ENCODE results near the gene BCL7A.

BCL7A gene

DNA sequence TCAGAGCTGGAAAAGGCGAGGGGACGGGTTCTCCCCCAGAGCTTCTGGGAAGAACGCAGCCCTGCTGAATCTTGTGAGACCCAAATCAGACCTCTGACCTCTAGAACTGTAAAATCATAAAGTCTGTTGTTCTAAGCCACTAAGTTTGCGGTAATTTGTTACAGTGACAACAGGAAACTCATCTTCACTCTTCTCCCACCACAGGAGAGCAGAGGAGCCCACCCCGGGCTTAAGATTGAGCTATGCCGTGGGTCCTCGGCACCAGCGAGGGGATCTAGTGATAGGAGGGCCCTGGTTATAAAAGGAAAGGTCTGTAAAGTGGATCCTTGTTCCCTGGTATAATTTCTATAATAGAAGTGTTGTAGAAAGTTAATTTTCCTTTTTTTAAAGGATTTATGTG, 64.4 kb downstream of the BCL7A start:
- H3K4me3 ChIP-seq (ENCODE audit: low read depth, low read length) = no peak overlapping the region
- TF ChIP-seq, protein P1, sequence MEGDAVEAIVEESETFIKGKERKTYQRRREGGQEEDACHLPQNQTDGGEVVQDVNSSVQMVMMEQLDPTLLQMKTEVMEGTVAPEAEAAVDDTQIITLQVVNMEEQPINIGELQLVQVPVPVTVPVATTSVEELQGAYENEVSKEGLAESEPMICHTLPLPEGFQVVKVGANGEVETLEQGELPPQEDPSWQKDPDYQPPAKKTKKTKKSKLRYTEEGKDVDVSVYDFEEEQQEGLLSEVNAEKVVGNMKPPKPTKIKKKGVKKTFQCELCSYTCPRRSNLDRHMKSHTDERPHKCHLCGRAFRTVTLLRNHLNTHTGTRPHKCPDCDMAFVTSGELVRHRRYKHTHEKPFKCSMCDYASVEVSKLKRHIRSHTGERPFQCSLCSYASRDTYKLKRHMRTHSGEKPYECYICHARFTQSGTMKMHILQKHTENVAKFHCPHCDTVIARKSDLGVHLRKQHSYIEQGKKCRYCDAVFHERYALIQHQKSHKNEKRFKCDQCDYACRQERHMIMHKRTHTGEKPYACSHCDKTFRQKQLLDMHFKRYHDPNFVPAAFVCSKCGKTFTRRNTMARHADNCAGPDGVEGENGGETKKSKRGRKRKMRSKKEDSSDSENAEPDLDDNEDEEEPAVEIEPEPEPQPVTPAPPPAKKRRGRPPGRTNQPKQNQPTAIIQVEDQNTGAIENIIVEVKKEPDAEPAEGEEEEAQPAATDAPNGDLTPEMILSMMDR (IDR thresholded peaks at IDR 0.05; ENCODE audit: borderline replicate concordance, insufficient read depth, low read depth, low read length) = no peak

DNA sequence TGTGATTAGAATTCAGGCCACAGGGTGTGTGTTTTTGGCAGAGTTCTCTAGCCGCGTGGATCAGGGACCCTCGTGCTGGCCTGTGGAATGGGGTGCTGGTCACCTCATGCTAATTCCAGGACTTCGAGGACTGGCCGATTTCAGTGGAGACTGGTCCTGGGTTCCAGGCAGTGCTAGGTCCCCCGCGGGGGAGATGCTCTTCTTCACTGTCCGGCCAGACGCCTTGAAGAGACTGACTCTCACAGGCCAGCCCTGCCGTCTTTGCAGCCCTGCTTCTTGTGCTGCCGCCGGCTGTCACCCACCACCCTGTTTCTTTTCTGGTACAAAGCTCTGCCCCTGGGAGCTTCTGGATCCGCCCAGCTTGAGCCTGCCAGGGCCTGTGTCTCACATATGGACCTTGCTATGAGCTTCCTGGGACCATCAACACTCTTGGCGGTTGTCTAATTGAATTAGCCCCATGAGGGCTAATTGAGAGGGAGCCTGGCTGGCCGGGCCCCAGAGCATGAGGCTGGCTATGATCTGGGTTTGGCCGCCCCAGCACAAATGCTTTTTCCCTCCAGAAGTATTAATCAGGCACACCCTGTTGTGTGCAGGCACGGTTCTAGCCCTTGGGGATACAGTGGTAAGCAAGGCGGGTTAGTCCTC, 65.1 kb downstream of the BCL7A start:
- TF ChIP-seq, protein P1 (IDR thresholded peaks at IDR 0.05; ENCODE audit: borderline replicate concordance, insufficient read depth, low read depth, low read length) = no peak
- no peak overlapping the region for H3K4me3 ChIP-seq (ENCODE audit: low read depth, low read length)

DNA sequence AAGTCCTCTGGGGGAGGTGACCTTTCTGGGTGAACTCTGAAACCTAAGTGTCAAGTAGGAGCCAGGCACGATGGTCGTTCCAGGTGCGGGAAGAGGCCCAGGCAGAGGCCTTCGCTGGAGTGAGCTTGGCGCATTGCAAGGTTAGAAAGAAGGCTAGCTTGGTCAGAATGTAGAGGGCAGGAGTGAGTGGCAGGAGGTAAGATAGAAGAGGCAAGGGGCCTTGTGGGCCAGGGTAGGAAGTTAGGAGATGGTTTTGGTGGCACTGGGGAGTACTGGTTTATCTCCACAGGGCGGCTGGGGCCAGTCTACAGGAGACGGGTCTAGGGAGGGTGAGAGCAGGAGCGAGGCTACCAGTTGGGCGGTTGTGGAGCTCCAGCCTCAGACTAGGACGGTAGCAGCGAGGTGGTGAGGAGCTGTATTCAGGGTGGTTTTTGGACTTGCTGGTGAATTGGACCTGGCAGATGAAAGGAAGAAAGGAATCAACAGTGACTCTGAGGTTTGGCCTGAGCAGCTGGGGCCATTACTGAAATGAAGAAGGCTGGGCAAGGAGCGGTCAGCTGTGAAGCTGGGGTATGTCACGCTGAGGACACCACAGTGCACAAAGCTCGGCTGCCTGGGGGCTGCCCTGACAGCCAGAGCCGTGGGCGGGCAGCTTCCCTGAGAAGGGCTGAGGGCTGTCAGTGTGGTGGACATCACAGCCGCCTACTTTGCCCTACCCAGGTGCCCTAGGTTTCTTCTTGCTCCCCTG, 65.9 kb downstream of the BCL7A start:
- H3K4me3 ChIP-seq (ENCODE audit: low read depth, low read length) = no peak overlapping the region
- TF ChIP-seq, protein P1 (IDR thresholded peaks at IDR 0.05; ENCODE audit: borderline replicate concordance, insufficient read depth, low read depth, low read length) = no peak

DNA sequence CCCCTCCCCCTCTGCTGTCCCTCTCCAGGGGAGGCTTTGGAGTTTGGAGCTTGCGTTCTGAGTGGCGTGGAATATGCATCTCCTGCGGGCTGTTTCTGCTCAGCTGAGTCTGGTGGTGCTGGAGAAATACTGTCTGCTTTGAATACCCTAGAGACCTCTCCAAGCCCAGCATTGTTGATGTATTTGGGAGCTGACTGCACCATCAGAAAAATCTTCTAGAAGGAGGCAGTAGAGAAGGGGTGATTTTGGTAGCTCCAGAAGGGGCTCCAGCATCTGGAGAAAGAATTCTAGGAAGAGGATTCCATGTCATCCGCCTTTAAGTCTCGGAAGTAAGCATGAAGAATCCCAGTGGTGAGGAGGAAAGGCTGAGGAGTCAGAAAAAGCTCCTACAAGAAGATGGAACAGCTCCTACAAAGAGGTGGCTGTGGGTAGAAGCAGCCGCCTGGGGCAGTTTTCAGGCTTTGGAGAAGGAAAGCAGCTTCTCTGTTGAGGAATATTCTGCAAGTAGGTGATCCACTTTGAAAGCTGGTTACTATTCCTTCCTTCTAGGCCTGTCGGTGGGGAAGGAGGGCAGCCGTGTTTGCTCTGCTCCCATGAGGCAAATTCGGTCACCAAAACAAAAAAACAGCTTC, 66.6 kb downstream of the BCL7A start:
- H3K4me3 ChIP-seq (ENCODE audit: low read depth, low read length) = no peak overlapping the region

DNA sequence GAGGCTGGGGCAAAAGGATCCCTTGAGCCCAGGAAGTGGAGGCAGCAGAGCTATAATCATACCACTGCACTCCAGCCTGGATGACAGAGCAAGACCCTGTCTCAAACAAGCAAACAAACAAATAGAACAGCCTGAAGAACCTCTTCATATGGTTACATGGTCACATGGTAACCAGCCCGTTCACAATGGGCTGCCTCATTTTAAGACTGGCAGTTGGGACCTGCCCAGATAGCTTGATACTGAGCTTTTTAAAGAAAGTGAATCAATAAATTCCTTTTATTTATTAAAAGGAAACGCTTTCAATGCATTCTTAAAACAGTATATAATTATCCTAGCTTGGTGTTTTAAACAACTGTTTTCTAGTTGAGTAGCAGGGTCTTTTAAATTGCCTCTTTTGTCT, 67.4 kb downstream of the BCL7A start:
- no peak overlapping the region for H3K4me3 ChIP-seq (ENCODE audit: low read depth, low read length)
- TF ChIP-seq, protein P1 (IDR thresholded peaks at IDR 0.05; ENCODE audit: borderline replicate concordance, insufficient read depth, low read depth, low read length) = no peak

More for the DNA sequence above, 66.6 kb downstream of the BCL7A start:
- TF ChIP-seq, protein P1 (IDR thresholded peaks at IDR 0.05; ENCODE audit: borderline replicate concordance, insufficient read depth, low read depth, low read length) = no peak

DNA sequence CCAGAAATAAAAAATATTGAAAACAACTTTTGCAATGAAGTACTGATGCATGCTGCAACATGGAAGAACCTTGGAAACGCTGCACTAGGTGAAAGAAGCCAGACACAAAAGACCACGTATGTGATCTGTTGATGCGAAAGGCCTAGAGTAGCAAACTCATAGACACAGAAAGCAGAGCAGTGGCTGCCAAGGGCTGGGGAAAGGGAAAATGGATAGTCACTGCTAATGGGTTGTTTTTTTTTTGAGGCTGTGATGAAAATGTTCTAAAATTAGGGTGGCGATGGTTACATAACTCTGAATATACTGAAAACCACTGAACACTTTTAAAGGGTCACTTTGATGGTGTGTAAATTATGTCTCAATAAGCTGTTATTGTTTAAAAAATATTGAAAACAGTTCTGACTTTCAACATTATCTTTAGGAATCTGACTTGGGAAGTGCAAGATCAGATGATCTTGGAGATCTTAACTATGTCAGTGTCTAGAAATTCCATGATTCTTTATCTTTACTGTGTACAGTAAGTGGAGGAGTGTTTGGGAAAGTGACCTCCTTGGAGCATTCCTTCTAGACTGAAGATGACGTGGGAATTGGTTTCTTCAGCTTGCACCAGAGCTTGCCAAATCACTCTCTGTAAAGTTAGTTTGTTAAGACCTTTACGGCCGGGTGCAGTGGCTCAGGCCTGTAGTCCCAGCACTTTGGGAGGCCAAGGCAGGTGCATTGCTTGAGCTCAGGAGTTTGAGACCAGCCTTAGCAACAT, 69.3 kb downstream of the BCL7A start:
- H3K4me3 ChIP-seq (ENCODE audit: low read depth, low read length) = no peak overlapping the region
- TF ChIP-seq, protein P1 (IDR thresholded peaks at IDR 0.05; ENCODE audit: borderline replicate concordance, insufficient read depth, low read depth, low read length) = no peak

Data from GM12875 (cell line).